Keratinocyte (primary cell): ENCODE measurements around the gene TNIK.

Experiments used
- EZH2 ChIP-seq: IDR thresholded peaks from one replicate; pipeline ENCODE4 v1.6.1; 2012; ENCODE audit warnings: inconsistent platforms, mild to moderate bottlenecking, low read length, moderate library complexity
- TF ChIP-seq, protein P1 (sequence below), 3 experiments: IDR thresholded peaks in 1 of 3; conservative IDR thresholded peaks in 1 of 3; optimal IDR thresholded peaks in 1 of 3; 2 replicates in 2 of 3; 3 replicates in 1 of 3; pipeline versions ENCODE3 to v1.5.1; 2011; ENCODE audit warnings: low read length in 3 of 3, mild to moderate bottlenecking in 3 of 3, moderate library complexity in 2 of 3, control low read depth in 1 of 3, inconsistent platforms in 1 of 3; ENCODE audit not compliant: insufficient read depth in 2 of 3; ENCODE audit errors: extremely low read depth in 1 of 3

DNA sequence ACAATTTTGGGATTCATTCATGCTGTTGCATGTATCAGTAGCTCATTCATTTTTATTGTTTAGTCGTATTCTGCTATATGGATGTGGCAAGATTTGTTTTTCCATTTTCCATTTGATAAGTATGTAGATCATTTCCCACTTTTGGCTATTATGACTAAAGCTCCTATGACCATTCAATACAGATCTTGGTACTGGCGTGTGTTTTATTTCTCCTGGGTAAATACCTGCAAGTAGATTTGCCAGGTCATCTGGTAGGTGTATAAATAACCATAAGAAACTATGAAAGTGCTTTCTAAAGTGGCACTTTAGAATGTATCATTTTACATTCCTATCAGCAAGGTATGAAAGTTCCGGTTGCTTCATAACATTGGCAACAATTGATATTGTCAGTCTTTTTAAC, 124.6 kb downstream of the TNIK start:
- TF ChIP-seq, protein P1, sequence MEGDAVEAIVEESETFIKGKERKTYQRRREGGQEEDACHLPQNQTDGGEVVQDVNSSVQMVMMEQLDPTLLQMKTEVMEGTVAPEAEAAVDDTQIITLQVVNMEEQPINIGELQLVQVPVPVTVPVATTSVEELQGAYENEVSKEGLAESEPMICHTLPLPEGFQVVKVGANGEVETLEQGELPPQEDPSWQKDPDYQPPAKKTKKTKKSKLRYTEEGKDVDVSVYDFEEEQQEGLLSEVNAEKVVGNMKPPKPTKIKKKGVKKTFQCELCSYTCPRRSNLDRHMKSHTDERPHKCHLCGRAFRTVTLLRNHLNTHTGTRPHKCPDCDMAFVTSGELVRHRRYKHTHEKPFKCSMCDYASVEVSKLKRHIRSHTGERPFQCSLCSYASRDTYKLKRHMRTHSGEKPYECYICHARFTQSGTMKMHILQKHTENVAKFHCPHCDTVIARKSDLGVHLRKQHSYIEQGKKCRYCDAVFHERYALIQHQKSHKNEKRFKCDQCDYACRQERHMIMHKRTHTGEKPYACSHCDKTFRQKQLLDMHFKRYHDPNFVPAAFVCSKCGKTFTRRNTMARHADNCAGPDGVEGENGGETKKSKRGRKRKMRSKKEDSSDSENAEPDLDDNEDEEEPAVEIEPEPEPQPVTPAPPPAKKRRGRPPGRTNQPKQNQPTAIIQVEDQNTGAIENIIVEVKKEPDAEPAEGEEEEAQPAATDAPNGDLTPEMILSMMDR (optimal IDR thresholded peaks at IDR 0.05 in 1 of 3, IDR thresholded peaks at IDR 0.05 in 1 of 3, conservative IDR thresholded peaks at IDR 0.05 in 1 of 3; ENCODE audit: extremely low read depth in 1 of 3, insufficient read depth in 2 of 3, low read length in 3 of 3), result no peak
- TF ChIP-seq EZH2, result no peak
